Activated T-cell treated with anti-CD3 and anti-CD28 coated beads, Interleukin-2, amount 50 U/mL, for 24 hours (primary cell): Measurements from ENCODE around the gene LIPG.
A peak's percentile ranks its signal among the peaks of the same experiment; 100 is the strongest.
"Not testable (repeated sequence)": the region's sequence is repeated elsewhere in the genome, so short reads cannot be mapped to it uniquely, and the experiment has no call there.

ENCODE experiments used
- DNase-seq: peaks from one replicate; pipeline ENCODE4 v3.0.0-alpha.2; 2020
- H3K27ac Mint-ChIP-seq: 2 replicates; pipeline ENCODE4 v1.8.0; 2020; ENCODE audit warnings: mild to moderate bottlenecking, mixed read lengths
- H3K27me3 Mint-ChIP-seq: 2 replicates; pipeline ENCODE4 v1.8.0; 2020; ENCODE audit warnings: mixed read lengths
- H3K36me3 Mint-ChIP-seq: 2 replicates; pipeline ENCODE4 v1.8.0; 2020; ENCODE audit warnings: low read depth, mixed read lengths
- H3K4me1 Mint-ChIP-seq: 2 replicates; pipeline ENCODE4 v1.8.0; 2020; ENCODE audit warnings: low read depth, mixed read lengths
- H3K4me3 Mint-ChIP-seq: 2 replicates; pipeline ENCODE4 v1.8.0; 2020; ENCODE audit warnings: mild to moderate bottlenecking, moderate library complexity, mixed read lengths
- H3K9me3 Mint-ChIP-seq: 2 replicates; pipeline ENCODE4 v1.8.0; 2020; ENCODE audit warnings: mixed read lengths

LIPG gene

DNA sequence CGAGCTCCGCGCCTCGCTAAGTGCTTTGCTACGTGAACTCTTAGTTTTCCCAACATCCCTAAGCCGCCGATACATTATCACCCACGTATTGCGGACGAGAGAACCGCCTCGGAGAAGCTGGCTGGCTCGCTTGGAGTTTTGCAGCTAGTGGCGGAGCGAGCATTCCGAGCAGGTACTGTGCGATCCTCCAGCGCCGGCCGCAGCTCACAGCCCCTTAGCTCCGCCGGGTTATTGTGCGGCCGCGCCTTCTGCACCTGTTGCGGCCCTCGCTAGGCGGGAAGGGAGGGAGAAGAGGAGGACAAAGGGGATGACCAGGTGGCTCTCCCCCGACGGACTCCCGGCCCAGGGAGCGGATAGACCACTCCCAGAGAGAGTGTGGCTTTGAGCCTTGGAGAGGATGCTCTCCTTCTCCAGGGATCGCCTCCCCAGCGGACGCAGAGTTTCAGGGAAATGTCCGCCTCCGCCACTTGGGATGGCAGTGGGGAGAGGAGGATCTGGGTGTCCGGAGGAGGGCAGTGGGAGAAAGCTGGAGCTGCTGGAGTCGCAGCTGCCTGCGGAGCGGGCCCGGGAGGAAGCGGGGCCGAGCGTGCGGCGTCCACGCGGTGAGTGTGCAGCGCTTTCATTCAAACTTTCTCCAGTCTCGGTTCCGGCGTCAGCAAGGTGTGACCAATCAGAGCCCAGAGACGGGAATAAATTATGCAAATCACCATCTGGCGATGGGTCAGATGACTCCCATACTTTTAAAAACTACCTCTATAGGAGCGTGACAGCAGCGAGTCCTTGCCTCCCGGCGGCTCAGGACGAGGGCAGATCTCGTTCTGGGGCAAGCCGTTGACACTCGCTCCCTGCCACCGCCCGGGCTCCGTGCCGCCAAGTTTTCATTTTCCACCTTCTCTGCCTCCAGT, at the start of gene LIPG:
TSS of gene LIPG (plus strand) at position 769 of the 905 bp plus-strand sequence. CDS start 252 bp downstream, outside the sequence.
- Mint-ChIP-seq H3K27ac (peak within 1 kb of the TSS; percentile 28), H3K4me3 (peak within 1 kb of the TSS; percentile 63), H3K36me3 (no peaks in the 10 kb centered on the region), H3K9me3 (no peaks in the 10 kb centered on the region), H3K27me3 (peaks cover 80% of the 10 kb centered on the region), H3K4me1 (peaks cover 31% of the 10 kb centered on the region)
- DNase-seq: peak; percentile 61

GRCh38 chr18:49512876-49513275, 49.0 kb upstream of the LIPG start:
- H3K36me3 Mint-ChIP-seq, DNase-seq, H3K27ac Mint-ChIP-seq, H3K4me3 Mint-ChIP-seq, H3K9me3 Mint-ChIP-seq, H3K27me3 Mint-ChIP-seq, H3K4me1 Mint-ChIP-seq: not testable (repeated sequence)

- Mint-ChIP-seq H3K4me3 (no peak overlapping the region), H3K27me3 (no peaks in the 10 kb centered on the region)
Measured at GRCh38 chr18:49514577-49514976, 47.3 kb upstream of the LIPG start.

DNA sequence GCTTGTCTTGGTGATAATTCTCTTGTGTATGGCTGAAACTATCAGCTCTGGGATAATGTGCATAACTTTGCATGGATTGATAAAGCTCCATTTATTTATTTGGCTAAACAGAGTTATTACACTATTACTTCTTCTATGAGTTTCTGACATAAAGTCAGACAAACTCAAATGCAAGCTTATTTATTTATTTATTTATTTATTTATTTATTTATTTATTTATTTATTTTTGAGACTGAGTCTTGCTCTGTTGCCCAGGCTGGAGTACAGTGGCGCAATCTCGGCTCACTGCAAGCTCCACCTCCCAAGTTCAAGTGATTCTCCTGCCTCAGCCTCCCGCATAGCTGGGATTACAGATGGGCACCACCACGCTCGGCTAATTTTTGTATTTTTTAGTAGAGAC, 46.9 kb upstream of the LIPG start:
- not testable (repeated sequence) for DNase-seq, H3K36me3 Mint-ChIP-seq, H3K4me3 Mint-ChIP-seq, H3K9me3 Mint-ChIP-seq, H3K4me1 Mint-ChIP-seq, H3K27me3 Mint-ChIP-seq, H3K27ac Mint-ChIP-seq

More at GRCh38 chr18:49514577-49514976, 47.3 kb upstream of the LIPG start:
- H3K36me3 Mint-ChIP-seq: no peaks in the 10 kb centered on the region
- no peak for DNase-seq
- no peaks in the 10 kb centered on the region for H3K9me3 Mint-ChIP-seq
- H3K4me1 Mint-ChIP-seq: no peaks in the 10 kb centered on the region
- no peak overlapping the region for H3K27ac Mint-ChIP-seq

DNA sequence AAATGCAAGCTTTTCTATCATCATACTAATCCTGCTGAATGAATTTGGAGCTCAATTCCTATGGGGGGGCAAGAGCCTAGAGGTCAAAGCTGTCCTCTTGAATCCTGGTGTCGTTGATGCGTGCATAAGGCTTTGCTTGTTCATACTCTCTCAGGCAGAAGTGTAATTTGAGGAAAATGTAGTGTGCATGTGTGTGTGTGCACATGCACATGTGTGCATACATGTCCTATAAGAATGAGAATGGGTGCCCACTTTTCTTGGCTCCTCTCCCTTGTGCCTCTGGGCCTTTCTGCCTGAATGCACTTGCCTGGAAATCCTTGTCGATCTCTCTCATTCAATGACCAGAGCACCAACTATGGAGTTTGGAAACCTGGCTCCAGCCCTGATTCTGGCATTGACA, 46.3 kb upstream of the LIPG start:
- no peaks in the 10 kb centered on the region for H3K27me3 Mint-ChIP-seq
- no peak overlapping the region for H3K4me3 Mint-ChIP-seq
- H3K9me3 Mint-ChIP-seq: no peaks in the 10 kb centered on the region
- no peak for DNase-seq
- no peak overlapping the region for H3K27ac Mint-ChIP-seq
- no peaks in the 10 kb centered on the region for H3K4me1 Mint-ChIP-seq
- no peaks in the 10 kb centered on the region for H3K36me3 Mint-ChIP-seq

DNA sequence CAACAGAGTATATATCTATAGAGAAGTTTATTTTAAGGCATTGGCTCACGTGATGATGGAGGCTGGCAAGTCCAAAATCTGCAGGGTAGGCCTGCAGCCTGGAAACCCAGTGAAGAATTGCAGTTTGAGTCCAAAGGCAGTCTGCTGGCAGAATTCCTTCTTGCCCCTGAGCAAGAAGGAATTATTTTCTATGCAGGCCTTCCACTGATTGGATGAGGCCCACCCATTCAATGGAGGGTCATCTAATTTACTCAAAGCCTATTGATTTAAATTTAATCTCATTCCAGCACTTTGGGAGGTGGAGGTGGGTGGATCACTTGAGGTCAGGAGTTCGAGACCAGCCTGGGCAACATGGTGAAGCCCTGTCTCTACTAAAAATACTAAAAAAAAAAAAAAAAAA, 44.4 kb upstream of the LIPG start:
- Mint-ChIP-seq H3K9me3 (no peaks in the 10 kb centered on the region), H3K36me3 (no peaks in the 10 kb centered on the region), H3K4me3 (no peak overlapping the region), H3K4me1 (no peaks in the 10 kb centered on the region), H3K27me3 (no peaks in the 10 kb centered on the region), H3K27ac (no peak overlapping the region)
- no peak for DNase-seq

GRCh38 chr18:49519101-49519971, 42.5 kb upstream of the LIPG start:
- no peak overlapping the region for H3K4me3 Mint-ChIP-seq
- H3K4me1 Mint-ChIP-seq: no peaks in the 10 kb centered on the region
- no peaks in the 10 kb centered on the region for H3K27me3 Mint-ChIP-seq
- no peak for DNase-seq
- no peaks in the 10 kb centered on the region for H3K9me3 Mint-ChIP-seq
- no peaks in the 10 kb centered on the region for H3K36me3 Mint-ChIP-seq
- no peak overlapping the region for H3K27ac Mint-ChIP-seq

DNA sequence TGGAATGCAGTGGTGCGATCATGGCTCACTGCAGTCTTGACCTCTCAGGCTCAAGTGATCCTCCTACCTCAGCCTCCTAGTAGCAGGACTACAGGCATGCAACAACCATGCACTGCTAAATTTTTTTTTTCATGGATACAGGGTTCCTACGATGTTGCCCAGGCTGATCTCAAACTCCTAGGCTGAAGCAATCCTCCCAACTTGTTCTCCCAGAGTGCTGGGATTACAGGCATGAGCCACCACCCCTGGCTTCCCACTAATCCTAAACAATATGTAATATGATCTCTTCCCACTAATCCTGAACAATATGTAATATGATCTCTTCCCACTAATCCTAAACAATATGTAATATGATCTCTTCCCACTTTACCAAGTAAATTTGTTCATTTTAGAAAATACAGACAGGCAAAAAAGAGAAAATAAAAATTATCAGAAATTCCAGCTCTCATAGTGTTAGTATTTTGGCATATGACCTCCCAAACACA, 41.2 kb upstream of the LIPG start:
- H3K27me3 Mint-ChIP-seq: no peaks in the 10 kb centered on the region
- H3K4me3 Mint-ChIP-seq: no peak overlapping the region
- DNase-seq: no peak
- no peaks in the 10 kb centered on the region for H3K36me3 Mint-ChIP-seq
- H3K9me3 Mint-ChIP-seq: no peaks in the 10 kb centered on the region
- H3K27ac Mint-ChIP-seq: no peak overlapping the region
- H3K4me1 Mint-ChIP-seq: no peaks in the 10 kb centered on the region

DNA sequence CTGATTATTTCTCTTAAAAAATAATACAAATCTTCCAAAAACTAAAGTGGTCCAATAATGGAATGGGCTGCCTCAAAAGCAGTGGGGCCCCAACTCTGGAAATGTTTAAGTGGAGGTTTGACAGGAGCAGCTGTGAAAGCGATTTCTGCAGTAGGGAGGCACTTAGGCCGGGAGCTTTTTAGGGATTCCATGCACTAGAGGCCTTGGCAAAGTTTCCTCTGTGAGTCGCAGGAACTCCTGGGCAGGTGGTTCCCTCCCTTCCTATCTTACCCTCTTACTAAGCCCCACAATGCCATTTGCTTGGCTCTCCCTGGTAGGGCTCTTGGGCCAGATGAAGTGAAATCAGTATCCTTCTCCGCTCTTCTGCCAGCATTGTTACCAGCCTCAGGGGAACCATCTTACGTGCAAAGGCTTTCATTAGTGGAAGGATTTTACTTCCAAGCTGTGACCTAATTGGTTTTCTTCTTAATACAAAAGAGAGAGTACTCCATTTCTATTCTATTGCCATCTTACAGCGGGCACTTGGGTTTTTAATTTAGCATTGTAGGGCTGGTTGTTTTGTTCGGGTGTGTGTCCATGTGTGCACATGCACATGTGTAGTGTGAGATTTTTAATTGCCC, 40.5 kb upstream of the LIPG start:
- no peaks in the 10 kb centered on the region for H3K4me1 Mint-ChIP-seq
- H3K4me3 Mint-ChIP-seq: no peak overlapping the region
- H3K9me3 Mint-ChIP-seq: no peaks in the 10 kb centered on the region
- DNase-seq: no peak
- no peaks in the 10 kb centered on the region for H3K27me3 Mint-ChIP-seq
- no peaks in the 10 kb centered on the region for H3K36me3 Mint-ChIP-seq
- H3K27ac Mint-ChIP-seq: no peak overlapping the region

DNA sequence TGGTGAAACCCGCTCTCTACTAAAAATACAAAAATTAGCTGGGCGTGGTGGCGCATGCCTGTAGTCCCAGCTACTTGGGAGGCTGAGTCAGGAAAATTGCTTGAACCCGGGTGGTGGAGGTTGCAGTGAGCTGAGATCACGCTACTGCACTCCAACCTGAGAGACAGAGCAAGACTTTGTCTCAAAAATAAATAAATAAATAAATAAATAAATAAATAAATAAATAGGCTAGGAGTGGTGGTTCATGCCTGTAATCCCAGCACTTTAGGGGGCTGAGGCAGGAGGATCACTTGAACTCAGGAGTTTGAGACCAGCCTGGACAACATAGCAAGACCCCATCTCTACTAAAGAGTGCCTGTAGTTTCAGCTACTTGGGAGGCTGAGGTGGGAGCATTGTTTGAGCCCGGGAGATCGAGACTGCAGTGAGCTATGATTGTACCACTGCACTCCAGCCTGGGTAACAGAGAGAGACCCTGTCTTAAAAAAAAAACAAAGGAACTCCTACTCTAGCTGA, 38.2 kb upstream of the LIPG start:
- not testable (repeated sequence) for H3K4me3 Mint-ChIP-seq, H3K9me3 Mint-ChIP-seq, H3K4me1 Mint-ChIP-seq, H3K36me3 Mint-ChIP-seq, DNase-seq, H3K27me3 Mint-ChIP-seq, H3K27ac Mint-ChIP-seq

- Mint-ChIP-seq H3K36me3 (no peaks in the 10 kb centered on the region), H3K27ac (no peak overlapping the region), H3K9me3 (no peaks in the 10 kb centered on the region), H3K4me3 (no peak overlapping the region), H3K4me1 (no peaks in the 10 kb centered on the region), H3K27me3 (peaks cover 6% of the 10 kb centered on the region)
- no peak for DNase-seq
Measured at GRCh38 chr18:49524349-49524748, 37.5 kb upstream of the LIPG start.

- no peaks in the 10 kb centered on the region for H3K9me3 Mint-ChIP-seq
- H3K27me3 Mint-ChIP-seq: peaks cover 12% of the 10 kb centered on the region
- H3K4me3 Mint-ChIP-seq: no peak overlapping the region
- no peaks in the 10 kb centered on the region for H3K4me1 Mint-ChIP-seq
- no peak for DNase-seq
- no peaks in the 10 kb centered on the region for H3K36me3 Mint-ChIP-seq
- no peak overlapping the region for H3K27ac Mint-ChIP-seq
Measured at GRCh38 chr18:49524951-49525350, 36.9 kb upstream of the LIPG start.

- DNase-seq: no peak
- H3K27me3 Mint-ChIP-seq: peaks cover 20% of the 10 kb centered on the region
Measured at GRCh38 chr18:49525981-49526380, 35.9 kb upstream of the LIPG start.

GRCh38 chr18:49527631-49528327, 34.1 kb upstream of the LIPG start:
- no peak overlapping the region for H3K27ac Mint-ChIP-seq
- peaks cover 28% of the 10 kb centered on the region for H3K27me3 Mint-ChIP-seq
- no peaks in the 10 kb centered on the region for H3K4me1 Mint-ChIP-seq

More at GRCh38 chr18:49525981-49526380, 35.9 kb upstream of the LIPG start:
- no peaks in the 10 kb centered on the region for H3K4me1 Mint-ChIP-seq
- no peak overlapping the region for H3K4me3 Mint-ChIP-seq
- no peaks in the 10 kb centered on the region for H3K9me3 Mint-ChIP-seq
- H3K27ac Mint-ChIP-seq: no peak overlapping the region
- no peaks in the 10 kb centered on the region for H3K36me3 Mint-ChIP-seq

More at GRCh38 chr18:49527631-49528327, 34.1 kb upstream of the LIPG start:
- no peak overlapping the region for H3K4me3 Mint-ChIP-seq
- no peaks in the 10 kb centered on the region for H3K36me3 Mint-ChIP-seq
- DNase-seq: no peak
- no peaks in the 10 kb centered on the region for H3K9me3 Mint-ChIP-seq
